ENCODE measurements around the gene MYOM1.

The MYOM1 gene

DNA sequence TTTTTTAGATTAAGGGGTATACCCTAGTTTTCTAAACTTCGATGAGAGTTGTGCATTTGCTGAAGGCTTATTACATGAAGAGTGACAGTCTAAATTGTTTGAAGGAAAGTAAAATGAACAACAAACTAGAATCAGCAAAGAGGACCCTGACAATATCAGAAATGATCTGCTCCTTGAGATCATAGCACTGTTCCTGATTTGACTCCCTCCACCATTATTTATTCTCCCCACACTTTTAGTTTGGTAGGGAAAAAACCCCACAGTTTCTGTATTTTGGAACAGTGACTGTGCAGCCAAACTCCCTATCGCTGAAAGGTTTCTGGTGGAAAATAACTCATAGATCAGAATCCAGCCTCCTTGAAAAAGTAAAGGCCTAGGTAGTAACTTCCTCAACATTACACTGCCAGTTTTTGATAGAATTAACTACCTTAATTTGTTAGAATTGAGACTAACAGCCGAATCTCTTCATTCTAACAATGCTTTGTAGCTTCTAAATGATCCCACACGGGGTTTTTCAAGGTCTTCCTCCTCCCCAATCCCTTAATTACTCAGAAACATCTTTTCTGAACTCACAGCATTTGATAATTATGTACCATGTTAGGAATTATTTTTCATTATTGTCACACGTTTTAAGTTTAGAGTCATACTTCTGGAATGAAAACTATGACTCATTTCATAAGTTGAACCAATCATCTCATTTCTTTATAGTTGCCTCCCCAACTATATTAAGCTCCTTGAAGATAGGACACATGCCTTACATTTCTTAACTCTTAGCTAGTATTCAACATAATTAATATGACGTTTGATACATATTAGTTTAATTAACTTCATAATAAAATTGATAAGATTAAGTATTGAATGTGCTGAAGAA lies 30.7 kb upstream of the MYOM1 start:
- TF ChIP-seq, protein P1, sequence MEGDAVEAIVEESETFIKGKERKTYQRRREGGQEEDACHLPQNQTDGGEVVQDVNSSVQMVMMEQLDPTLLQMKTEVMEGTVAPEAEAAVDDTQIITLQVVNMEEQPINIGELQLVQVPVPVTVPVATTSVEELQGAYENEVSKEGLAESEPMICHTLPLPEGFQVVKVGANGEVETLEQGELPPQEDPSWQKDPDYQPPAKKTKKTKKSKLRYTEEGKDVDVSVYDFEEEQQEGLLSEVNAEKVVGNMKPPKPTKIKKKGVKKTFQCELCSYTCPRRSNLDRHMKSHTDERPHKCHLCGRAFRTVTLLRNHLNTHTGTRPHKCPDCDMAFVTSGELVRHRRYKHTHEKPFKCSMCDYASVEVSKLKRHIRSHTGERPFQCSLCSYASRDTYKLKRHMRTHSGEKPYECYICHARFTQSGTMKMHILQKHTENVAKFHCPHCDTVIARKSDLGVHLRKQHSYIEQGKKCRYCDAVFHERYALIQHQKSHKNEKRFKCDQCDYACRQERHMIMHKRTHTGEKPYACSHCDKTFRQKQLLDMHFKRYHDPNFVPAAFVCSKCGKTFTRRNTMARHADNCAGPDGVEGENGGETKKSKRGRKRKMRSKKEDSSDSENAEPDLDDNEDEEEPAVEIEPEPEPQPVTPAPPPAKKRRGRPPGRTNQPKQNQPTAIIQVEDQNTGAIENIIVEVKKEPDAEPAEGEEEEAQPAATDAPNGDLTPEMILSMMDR (conservative IDR thresholded peaks at IDR 0.05; ENCODE audit: low read depth, low read length) = no peak
- H3K4me3 ChIP-seq (ENCODE audit: low read depth, low read length) = peak overlapping the region; percentile 1
- peak; percentile 84 for DNase-seq (ENCODE audit: low read depth)

DNA sequence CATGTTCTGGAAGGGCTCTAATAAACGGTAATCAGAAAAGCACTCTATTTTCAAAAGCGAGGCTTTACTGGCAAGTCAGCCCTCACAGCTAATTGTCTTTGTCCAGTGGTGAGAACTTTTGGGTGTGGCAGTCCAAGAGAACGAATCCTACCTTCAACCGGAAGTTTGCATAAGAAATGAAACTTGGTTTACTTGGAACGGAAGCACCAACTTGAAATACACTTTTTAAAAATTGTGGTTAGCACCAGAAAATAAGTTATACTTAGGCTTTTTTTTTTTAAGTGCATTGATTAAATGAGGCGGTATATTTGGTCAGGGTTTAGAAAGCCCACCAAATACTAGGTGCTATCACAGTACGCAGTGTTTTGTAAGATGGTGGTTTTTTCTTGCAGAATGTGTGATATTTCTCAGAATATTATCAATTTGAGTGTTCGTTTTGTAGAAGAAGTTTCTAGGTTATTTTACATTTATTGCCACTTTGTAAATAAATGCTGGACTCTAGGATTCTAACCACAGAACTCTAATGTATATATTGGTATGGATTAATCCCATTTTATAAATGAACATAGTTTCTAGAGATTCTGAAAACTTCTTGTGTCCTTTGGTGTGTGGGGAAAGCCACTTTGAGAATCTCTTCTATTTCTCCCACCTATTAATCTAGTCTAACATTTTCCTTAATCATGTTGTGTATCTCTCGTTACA lies 29.0 kb upstream of the MYOM1 start:
- TF ChIP-seq, protein P1 (conservative IDR thresholded peaks at IDR 0.05; ENCODE audit: low read depth, low read length) = no peak
- peak; percentile 74 for DNase-seq (ENCODE audit: low read depth)
- peak overlapping the region; percentile 93 for H3K4me3 ChIP-seq (ENCODE audit: low read depth, low read length)

DNA sequence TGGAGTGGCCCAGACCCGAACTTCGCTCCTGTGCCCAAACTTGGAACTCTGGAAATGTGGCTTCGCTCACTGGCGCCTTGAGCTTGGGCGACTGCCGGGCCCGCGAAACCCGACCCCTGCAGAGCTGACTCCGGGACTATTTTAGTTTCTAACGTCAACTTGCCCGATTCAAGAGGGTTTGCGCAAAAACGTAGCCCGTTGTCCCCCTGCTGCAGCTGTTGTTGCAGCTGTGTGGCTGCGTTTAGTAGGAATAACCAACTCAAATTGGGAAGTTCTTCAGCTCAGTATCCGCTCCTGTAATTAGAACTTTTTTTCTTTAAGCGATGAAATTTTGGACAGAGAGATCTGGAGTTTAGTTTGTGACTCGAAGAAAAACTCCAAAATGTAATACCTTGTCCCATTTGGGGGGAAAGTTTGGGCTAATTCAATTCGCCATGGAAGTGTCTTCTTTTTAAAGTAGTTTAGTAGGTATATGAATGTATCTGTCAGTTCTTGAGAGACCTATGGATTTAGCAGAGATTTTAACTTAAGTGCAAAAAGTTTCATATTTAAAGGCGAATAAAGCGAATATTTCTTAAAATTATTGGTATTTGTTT lies 28.4 kb upstream of the MYOM1 start:
- TF ChIP-seq, protein P1 (conservative IDR thresholded peaks at IDR 0.05; ENCODE audit: low read depth, low read length) = no peak
- DNase-seq (ENCODE audit: low read depth) = peak; percentile 62
- peak overlapping the region; percentile 93 for H3K4me3 ChIP-seq (ENCODE audit: low read depth, low read length)

DNA sequence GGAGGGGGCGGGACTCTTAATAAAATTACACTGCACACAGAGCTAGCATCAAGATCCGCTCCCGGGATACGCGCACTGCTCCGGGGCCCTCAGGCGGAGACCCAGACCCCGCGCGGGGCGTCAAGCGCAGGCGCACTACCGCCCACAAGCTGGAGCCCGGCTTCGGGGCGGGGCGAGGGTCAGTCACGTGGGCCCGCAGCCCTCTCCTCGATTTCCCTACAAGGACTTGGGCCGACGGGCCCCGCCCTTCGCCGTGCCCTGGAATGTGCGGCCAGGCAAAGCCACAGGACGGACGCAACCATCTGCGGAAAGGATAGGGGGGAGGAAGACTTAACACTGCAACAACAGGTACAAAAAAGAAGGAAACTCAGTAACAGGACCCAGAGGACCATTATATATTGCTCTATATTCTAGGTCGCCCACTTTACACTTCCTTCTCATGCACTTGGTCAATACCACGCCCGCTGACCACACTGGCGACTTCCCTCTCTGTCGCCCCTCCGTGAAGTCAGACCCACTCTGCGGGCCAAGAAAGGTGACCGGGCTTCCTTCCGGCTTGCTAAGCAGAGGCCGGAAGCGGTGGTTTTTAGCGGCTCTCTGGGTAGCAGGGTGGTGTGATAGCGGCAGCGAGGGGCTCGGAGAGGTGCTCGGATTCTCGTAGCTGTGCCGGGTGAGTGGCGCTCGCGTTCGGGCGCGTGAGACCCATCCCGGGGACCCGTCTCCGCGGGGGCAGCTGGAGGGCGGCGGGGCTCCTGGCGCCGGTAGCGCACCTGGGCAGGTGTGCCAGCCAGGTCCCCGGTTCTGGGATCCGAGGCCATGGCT lies 27.7 kb upstream of the MYOM1 start, which contains the start of gene MYL12A:
TSS of gene MYL12A (plus strand) at position 562 of the 822 bp plus-strand sequence. CDS start 5,447 bp downstream, outside the sequence.
- peak; percentile 99 for DNase-seq (ENCODE audit: low read depth)
- TF ChIP-seq, protein P1 (conservative IDR thresholded peaks at IDR 0.05; ENCODE audit: low read depth, low read length) = no peak
- H3K4me3 ChIP-seq (ENCODE audit: low read depth, low read length) = peak within 1 kb of the TSS; percentile 93

DNA sequence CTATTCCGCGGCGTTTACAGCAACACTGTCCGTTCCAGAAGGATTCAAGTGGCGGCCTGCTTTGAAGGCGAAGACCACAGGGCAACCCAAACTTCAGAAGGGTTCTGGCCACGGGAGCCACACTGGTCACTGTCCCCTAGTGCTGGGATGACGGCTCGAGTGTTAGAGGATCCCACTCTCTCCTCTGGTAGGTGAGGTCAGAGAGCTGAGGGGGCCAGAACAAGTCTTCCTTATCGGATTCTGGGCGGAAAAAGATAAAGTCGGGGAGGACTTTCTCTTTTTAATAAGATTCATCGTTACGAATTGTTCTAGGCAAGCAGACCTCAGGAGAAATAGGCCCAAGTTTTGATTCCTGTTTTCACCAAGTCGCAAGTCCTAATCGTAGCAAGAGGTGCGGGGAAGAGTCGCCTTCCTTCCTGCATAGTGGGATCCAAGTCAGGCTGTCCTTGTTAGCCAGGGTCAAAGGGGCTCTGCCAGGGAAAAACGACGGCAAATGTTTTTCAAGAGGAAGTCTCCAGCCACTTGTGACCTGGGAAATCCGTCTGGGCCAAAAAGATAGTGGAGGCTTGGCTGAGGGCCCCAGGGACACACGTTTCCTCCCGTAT lies 27.0 kb upstream of the MYOM1 start:
- H3K4me3 ChIP-seq (ENCODE audit: low read depth, low read length) = peak overlapping the region; percentile 35
- DNase-seq (ENCODE audit: low read depth) = no peak
- TF ChIP-seq, protein P1 (conservative IDR thresholded peaks at IDR 0.05; ENCODE audit: low read depth, low read length) = no peak

Measured in choroid plexus epithelial cell (primary cell).